ENCODE measurements around the gene CAMTA1. TPM values are rescaled to one million over a fixed set of nuclear protein-coding genes. Genes with fewer than 3 reads are reported as not detected.

CAMTA1 gene
- polyA plus RNA-seq, 1 donor from 2014 or later, result 162 TPM

- no peak overlapping the region for H2AFZ ChIP-seq (ENCODE audit: low read depth, low read length)
- no peaks in the 10 kb centered on the region for H3K79me2 ChIP-seq (replicated peaks; ENCODE audit: insufficient read depth, low read length)
- H3K9ac ChIP-seq (ENCODE audit: low read length), result no peak overlapping the region
- H3K4me2 ChIP-seq (ENCODE audit: low read length), result no peak overlapping the region
- no peaks in the 10 kb centered on the region for H3F3A ChIP-seq (ENCODE audit: insufficient read depth, low read length, poor library complexity, severe bottlenecking)
- H3K27ac ChIP-seq (ENCODE audit: low read length), result no peak overlapping the region
- no peaks in the 10 kb centered on the region for H3K9me2 ChIP-seq (ENCODE audit: insufficient read depth, low read length)
- H3K36me3 ChIP-seq (ENCODE audit: insufficient read depth, low read length), result no peaks in the 10 kb centered on the region
- no peaks in the 10 kb centered on the region for H4K20me1 ChIP-seq (ENCODE audit: insufficient read depth)
- H3K9me3 ChIP-seq (ENCODE audit: low read length), result no peaks in the 10 kb centered on the region
- no peak for TF ChIP-seq POLR2AphosphoS5 (IDR thresholded peaks at IDR 0.05)
- no peak overlapping the region for H3K4me3 ChIP-seq (ENCODE audit: low read length)
- no peaks in the 10 kb centered on the region for H3K27me3 ChIP-seq (ENCODE audit: insufficient read depth, low read depth, low read length)
Measured at GRCh38 chr1:6930732-6931300, 145.6 kb downstream of the CAMTA1 start.

GRCh38 chr1:6935361-6935883 lies 150.2 kb downstream of the CAMTA1 start:
- H3K9me2 ChIP-seq (ENCODE audit: insufficient read depth, low read length), result no peaks in the 10 kb centered on the region
- H3F3A ChIP-seq (ENCODE audit: insufficient read depth, low read length, poor library complexity, severe bottlenecking), result no peaks in the 10 kb centered on the region
- no peak overlapping the region for H2AFZ ChIP-seq (ENCODE audit: low read depth, low read length)
- no peaks in the 10 kb centered on the region for H3K36me3 ChIP-seq (ENCODE audit: insufficient read depth, low read length)
- no peak overlapping the region for H3K9ac ChIP-seq (ENCODE audit: low read length)
- H4K20me1 ChIP-seq (ENCODE audit: insufficient read depth), result no peaks in the 10 kb centered on the region
- no peak for TF ChIP-seq TAF1 (IDR thresholded peaks at IDR 0.05; ENCODE audit: low read depth)
- TF ChIP-seq POLR2AphosphoS5 (IDR thresholded peaks at IDR 0.05), result no peak
- TF ChIP-seq CTCF (IDR thresholded peaks at IDR 0.05; ENCODE audit: poor library complexity, severe bottlenecking), result no peak
- no peak for TF ChIP-seq RAD21 (conservative IDR thresholded peaks at IDR 0.05)
- no peak for TF ChIP-seq MXI1 (conservative IDR thresholded peaks at IDR 0.05; ENCODE audit: poor library complexity, severe bottlenecking)
- TF ChIP-seq EP300 (conservative IDR thresholded peaks at IDR 0.05; ENCODE audit: poor library complexity, severe bottlenecking), result no peak
- no peak for TF ChIP-seq EZH2 (IDR thresholded peaks at IDR 0.05; ENCODE audit: borderline replicate concordance, insufficient read depth, low read length, poor library complexity, severe bottlenecking)
- TF ChIP-seq SMC3 (conservative IDR thresholded peaks at IDR 0.05; ENCODE audit: poor library complexity), result no peak
- TF ChIP-seq, protein P1, sequence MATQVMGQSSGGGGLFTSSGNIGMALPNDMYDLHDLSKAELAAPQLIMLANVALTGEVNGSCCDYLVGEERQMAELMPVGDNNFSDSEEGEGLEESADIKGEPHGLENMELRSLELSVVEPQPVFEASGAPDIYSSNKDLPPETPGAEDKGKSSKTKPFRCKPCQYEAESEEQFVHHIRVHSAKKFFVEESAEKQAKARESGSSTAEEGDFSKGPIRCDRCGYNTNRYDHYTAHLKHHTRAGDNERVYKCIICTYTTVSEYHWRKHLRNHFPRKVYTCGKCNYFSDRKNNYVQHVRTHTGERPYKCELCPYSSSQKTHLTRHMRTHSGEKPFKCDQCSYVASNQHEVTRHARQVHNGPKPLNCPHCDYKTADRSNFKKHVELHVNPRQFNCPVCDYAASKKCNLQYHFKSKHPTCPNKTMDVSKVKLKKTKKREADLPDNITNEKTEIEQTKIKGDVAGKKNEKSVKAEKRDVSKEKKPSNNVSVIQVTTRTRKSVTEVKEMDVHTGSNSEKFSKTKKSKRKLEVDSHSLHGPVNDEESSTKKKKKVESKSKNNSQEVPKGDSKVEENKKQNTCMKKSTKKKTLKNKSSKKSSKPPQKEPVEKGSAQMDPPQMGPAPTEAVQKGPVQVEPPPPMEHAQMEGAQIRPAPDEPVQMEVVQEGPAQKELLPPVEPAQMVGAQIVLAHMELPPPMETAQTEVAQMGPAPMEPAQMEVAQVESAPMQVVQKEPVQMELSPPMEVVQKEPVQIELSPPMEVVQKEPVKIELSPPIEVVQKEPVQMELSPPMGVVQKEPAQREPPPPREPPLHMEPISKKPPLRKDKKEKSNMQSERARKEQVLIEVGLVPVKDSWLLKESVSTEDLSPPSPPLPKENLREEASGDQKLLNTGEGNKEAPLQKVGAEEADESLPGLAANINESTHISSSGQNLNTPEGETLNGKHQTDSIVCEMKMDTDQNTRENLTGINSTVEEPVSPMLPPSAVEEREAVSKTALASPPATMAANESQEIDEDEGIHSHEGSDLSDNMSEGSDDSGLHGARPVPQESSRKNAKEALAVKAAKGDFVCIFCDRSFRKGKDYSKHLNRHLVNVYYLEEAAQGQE (IDR thresholded peaks at IDR 0.05; ENCODE audit: borderline replicate concordance), result no peak
- H3K79me2 ChIP-seq (replicated peaks; ENCODE audit: insufficient read depth, low read length), result no peaks in the 10 kb centered on the region
- H3K4me2 ChIP-seq (ENCODE audit: low read length), result no peak overlapping the region
- H3K27me3 ChIP-seq (ENCODE audit: insufficient read depth, low read depth, low read length), result no peaks in the 10 kb centered on the region
- no peak overlapping the region for H3K4me3 ChIP-seq (ENCODE audit: low read length)
- H3K27ac ChIP-seq (ENCODE audit: low read length), result no peak overlapping the region
- H3K9me3 ChIP-seq (ENCODE audit: low read length), result no peaks in the 10 kb centered on the region

Data from neural cell (in vitro differentiated cells).